Measurements from ENCODE around the gene RGS9BP.
A peak's percentile ranks its signal among the peaks of the same experiment; 100 is the strongest.
"Not testable (repeated sequence)": the region's sequence is repeated elsewhere in the genome, so short reads cannot be mapped to it uniquely, and the experiment has no call there.

RGS9BP gene

DNA sequence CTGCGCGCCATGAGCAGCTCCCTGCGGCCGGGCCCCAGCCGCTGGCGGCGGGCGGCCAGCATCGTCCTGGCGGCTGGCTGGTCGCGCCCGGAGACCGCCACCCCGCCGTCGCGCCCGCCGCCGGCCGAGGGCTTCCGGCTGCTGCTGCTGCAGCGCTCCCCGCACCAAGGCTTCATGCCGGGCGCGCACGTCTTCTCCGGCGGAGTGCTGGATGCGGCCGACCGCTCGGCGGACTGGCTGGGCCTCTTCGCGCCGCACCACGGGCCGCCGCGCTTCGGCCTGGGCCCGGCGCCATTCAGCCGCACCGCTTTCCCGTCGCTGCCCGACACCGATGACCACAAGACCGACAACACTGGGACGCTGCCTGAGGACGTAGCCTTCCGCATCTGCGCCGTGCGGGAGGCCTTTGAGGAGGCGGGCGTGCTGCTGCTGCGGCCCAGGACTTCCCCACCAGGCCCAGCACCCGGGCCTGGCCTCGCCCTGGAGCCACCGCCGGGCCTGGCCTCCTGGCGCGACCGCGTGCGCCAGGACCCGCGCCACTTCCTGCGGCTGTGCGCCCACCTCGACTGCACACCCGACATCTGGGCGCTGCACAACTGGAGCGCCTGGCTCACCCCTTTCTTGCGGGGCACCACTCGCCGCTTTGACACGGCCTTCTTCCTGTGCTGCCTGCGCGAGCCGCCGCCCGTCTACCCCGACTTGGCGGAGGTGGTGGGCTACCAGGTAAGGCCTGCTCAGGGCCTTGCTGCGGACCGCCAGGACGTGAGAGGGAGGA is 16.5 kb downstream of the RGS9BP start:
- Histone ChIP-seq H3K9me3 (ENCODE audit: insufficient read depth, low read depth, low read length) (no peaks in the 10 kb centered on the region), H3K4me2 (ENCODE audit: low read depth, low read length, poor library complexity, severe bottlenecking) (peak overlapping the region; percentile 92), H3K36me3 (ENCODE audit: insufficient read depth, low read length) (no peaks in the 10 kb centered on the region), H3K4me1 (ENCODE audit: insufficient read depth, low read length, poor library complexity, severe bottlenecking) (peaks cover 39% of the 10 kb centered on the region), H3K79me2 (ENCODE audit: insufficient read depth, low read length) (peaks cover 63% of the 10 kb centered on the region), H3K9ac (ENCODE audit: low read depth, low read length, poor library complexity, severe bottlenecking) (peak overlapping the region; percentile 97), H4K20me1 (ENCODE audit: insufficient read depth, low read length, poor library complexity, severe bottlenecking) (peaks cover 39% of the 10 kb centered on the region), H2AFZ (ENCODE audit: low read length) (peak overlapping the region; percentile 94), H3K27me3 (ENCODE audit: insufficient read depth, low read length, poor library complexity, severe bottlenecking) (no peaks in the 10 kb centered on the region), H3K4me3 (ENCODE audit: low read length, poor library complexity, severe bottlenecking) (peak overlapping the region; percentile 100), H3F3A (ENCODE audit: low read depth) (no peaks in the 10 kb centered on the region), H3K9me2 (replicated peaks; ENCODE audit: low read depth, low read length) (no peaks in the 10 kb centered on the region)
- TF ChIP-seq CTCF (conservative IDR thresholded peaks at IDR 0.05; ENCODE audit: low read length) (no peak), EZH2phosphoT487 (IDR thresholded peaks at IDR 0.05; ENCODE audit: borderline replicate concordance) (no peak)

DNA sequence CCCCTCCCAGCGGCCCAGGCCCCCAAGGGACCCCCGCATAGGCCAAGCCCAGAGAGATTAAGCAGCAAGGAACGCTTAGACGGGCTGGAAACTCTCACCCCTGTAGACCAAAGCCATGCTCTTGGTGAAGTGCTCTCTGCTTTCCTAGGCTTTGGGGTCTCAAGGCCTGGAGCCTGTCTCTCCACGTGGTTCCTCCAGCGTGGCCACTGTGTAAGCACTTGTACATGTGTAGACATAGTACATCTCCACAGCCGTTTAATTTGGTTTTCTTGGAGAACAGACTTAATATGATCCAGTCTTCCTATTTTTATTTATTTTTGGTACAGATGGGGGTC is 17.0 kb downstream of the RGS9BP start:
- Histone ChIP-seq H3K27me3 (ENCODE audit: insufficient read depth, low read length, poor library complexity, severe bottlenecking) (no peaks in the 10 kb centered on the region), H2AFZ (ENCODE audit: low read length) (peak overlapping the region; percentile 94), H3K9me3 (ENCODE audit: insufficient read depth, low read depth, low read length) (no peaks in the 10 kb centered on the region), H3K4me2 (ENCODE audit: low read depth, low read length, poor library complexity, severe bottlenecking) (peak overlapping the region; percentile 92), H3K9me2 (replicated peaks; ENCODE audit: low read depth, low read length) (no peaks in the 10 kb centered on the region), H3K79me2 (ENCODE audit: insufficient read depth, low read length) (peaks cover 68% of the 10 kb centered on the region), H4K20me1 (ENCODE audit: insufficient read depth, low read length, poor library complexity, severe bottlenecking) (peaks cover 44% of the 10 kb centered on the region), H3K4me1 (ENCODE audit: insufficient read depth, low read length, poor library complexity, severe bottlenecking) (peaks cover 44% of the 10 kb centered on the region), H3F3A (ENCODE audit: low read depth) (no peaks in the 10 kb centered on the region), H3K4me3 (ENCODE audit: low read length, poor library complexity, severe bottlenecking) (peak overlapping the region; percentile 100), H3K9ac (ENCODE audit: low read depth, low read length, poor library complexity, severe bottlenecking) (peak overlapping the region; percentile 97), H3K36me3 (ENCODE audit: insufficient read depth, low read length) (0 out of 2 replicates have a peak, but pooled peaks cover 2% of the 10 kb centered on the region)
- no peak for TF ChIP-seq CTCF (conservative IDR thresholded peaks at IDR 0.05; ENCODE audit: low read length)
- TF ChIP-seq EZH2phosphoT487 (IDR thresholded peaks at IDR 0.05; ENCODE audit: borderline replicate concordance), result no peak

- Histone ChIP-seq H3K4me2 (ENCODE audit: low read depth, low read length, poor library complexity, severe bottlenecking) (peak overlapping the region; percentile 92), H3K9ac (ENCODE audit: low read depth, low read length, poor library complexity, severe bottlenecking) (peak overlapping the region; percentile 97), H4K20me1 (ENCODE audit: insufficient read depth, low read length, poor library complexity, severe bottlenecking) (peaks cover 47% of the 10 kb centered on the region), H3K4me3 (ENCODE audit: low read length, poor library complexity, severe bottlenecking) (peak overlapping the region; percentile 100), H3K79me2 (ENCODE audit: insufficient read depth, low read length) (peaks cover 73% of the 10 kb centered on the region), H3K4me1 (ENCODE audit: insufficient read depth, low read length, poor library complexity, severe bottlenecking) (peaks cover 44% of the 10 kb centered on the region)
- not testable (repeated sequence) for H3K36me3 ChIP-seq (ENCODE audit: insufficient read depth, low read length); H3K27me3 ChIP-seq (ENCODE audit: insufficient read depth, low read length, poor library complexity, severe bottlenecking); H2AFZ ChIP-seq (ENCODE audit: low read length); H3K9me2 ChIP-seq (replicated peaks; ENCODE audit: low read depth, low read length); H3K9me3 ChIP-seq (ENCODE audit: insufficient read depth, low read depth, low read length); H3F3A ChIP-seq (ENCODE audit: low read depth)
Measured at GRCh38 chr19:32693151-32694108, 17.8 kb downstream of the RGS9BP start.

DNA sequence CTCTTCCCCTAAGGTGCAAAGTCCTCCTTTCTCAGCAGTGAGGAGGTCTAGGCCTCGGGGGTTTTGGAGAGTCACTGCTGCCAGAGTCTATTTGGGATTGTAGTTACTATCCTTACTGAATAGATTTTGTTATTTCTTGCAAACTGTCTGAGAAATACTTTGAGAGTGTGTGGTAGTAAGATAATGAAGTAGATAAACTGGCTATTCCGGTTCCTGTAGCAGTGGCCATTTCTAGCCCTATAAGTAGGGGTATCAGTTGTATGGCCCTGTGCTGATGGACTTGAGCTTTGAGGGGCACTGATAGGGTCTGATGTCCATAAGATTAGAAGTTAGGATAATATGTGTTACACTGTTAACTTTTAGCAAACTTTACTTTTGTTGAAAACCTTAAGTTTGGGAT is 18.7 kb downstream of the RGS9BP start:
- H2AFZ ChIP-seq (ENCODE audit: low read length); H3K36me3 ChIP-seq (ENCODE audit: insufficient read depth, low read length); H3K9ac ChIP-seq (ENCODE audit: low read depth, low read length, poor library complexity, severe bottlenecking); H3K27me3 ChIP-seq (ENCODE audit: insufficient read depth, low read length, poor library complexity, severe bottlenecking); H3K9me3 ChIP-seq (ENCODE audit: insufficient read depth, low read depth, low read length); H3F3A ChIP-seq (ENCODE audit: low read depth); H3K9me2 ChIP-seq (replicated peaks; ENCODE audit: low read depth, low read length): not testable (repeated sequence)
- peak overlapping the region; percentile 100 for H3K4me3 ChIP-seq (ENCODE audit: low read length, poor library complexity, severe bottlenecking)
- peaks cover 54% of the 10 kb centered on the region for H4K20me1 ChIP-seq (ENCODE audit: insufficient read depth, low read length, poor library complexity, severe bottlenecking)
- H3K4me2 ChIP-seq (ENCODE audit: low read depth, low read length, poor library complexity, severe bottlenecking), result peak overlapping the region; percentile 92
- peaks cover 44% of the 10 kb centered on the region for H3K4me1 ChIP-seq (ENCODE audit: insufficient read depth, low read length, poor library complexity, severe bottlenecking)
- H3K79me2 ChIP-seq (ENCODE audit: insufficient read depth, low read length), result peaks cover 81% of the 10 kb centered on the region

DNA sequence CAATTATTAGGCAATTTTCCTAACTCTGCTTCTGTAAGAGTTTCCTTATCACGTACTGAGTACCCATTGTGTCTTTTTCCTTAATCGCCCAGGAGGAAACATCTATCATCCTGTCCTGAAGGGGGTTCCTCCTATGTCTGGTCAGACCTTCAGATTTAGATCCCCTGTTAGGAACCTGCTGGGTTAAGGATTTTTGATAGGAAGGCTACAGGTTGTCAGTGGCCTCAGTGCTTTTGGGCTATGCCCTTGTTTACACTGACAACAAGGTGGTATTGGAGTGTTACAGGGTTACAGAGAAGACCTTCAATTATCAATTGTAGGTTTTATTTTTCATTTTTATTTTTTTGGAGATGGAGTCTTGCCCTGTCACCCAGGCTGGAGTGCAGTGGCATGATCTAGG is 19.2 kb downstream of the RGS9BP start:
- H3K36me3 ChIP-seq (ENCODE audit: insufficient read depth, low read length); H3K9me2 ChIP-seq (replicated peaks; ENCODE audit: low read depth, low read length); H2AFZ ChIP-seq (ENCODE audit: low read length); H3K27me3 ChIP-seq (ENCODE audit: insufficient read depth, low read length, poor library complexity, severe bottlenecking); H3K9ac ChIP-seq (ENCODE audit: low read depth, low read length, poor library complexity, severe bottlenecking); H3K9me3 ChIP-seq (ENCODE audit: insufficient read depth, low read depth, low read length); H3F3A ChIP-seq (ENCODE audit: low read depth): not testable (repeated sequence)
- Histone ChIP-seq H3K4me3 (ENCODE audit: low read length, poor library complexity, severe bottlenecking) (peak overlapping the region; percentile 100), H3K4me1 (ENCODE audit: insufficient read depth, low read length, poor library complexity, severe bottlenecking) (peaks cover 44% of the 10 kb centered on the region), H4K20me1 (ENCODE audit: insufficient read depth, low read length, poor library complexity, severe bottlenecking) (peaks cover 57% of the 10 kb centered on the region), H3K79me2 (ENCODE audit: insufficient read depth, low read length) (peaks cover 87% of the 10 kb centered on the region), H3K4me2 (ENCODE audit: low read depth, low read length, poor library complexity, severe bottlenecking) (peak overlapping the region; percentile 92)
